Measurements from ENCODE around the gene RPA1.
A peak's percentile ranks its signal among the peaks of the same experiment; 100 is the strongest.

Gene RPA1

DNA sequence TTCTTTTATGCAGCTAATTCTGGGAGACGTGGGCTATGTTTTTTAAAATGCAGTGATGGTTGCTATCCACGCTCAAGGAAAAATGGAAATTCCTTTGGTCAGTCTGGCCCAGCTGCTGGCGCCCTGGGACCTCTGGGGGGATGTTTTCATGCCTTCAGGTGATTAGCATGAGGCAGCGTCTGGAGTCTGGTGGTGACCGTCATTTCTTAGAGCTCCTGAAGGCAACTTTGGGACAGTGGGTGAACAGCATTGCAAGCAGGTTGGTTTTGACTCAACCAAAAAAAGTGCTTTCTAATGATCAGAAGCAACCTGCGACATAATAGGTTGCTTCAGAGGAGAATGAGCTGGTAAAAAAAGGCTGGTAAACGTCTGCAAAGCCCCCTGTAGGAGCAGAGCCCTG, 82.3 kb downstream of the RPA1 start:
- no peak for DNase-seq (ENCODE audit: low spot score)

GRCh38 chr17:1913702-1914101, 83.9 kb downstream of the RPA1 start:
- DNase-seq (ENCODE audit: low spot score), result no peak

GRCh38 chr17:1914661-1915083, 84.9 kb downstream of the RPA1 start:
- no peak for DNase-seq (ENCODE audit: low spot score)

DNA sequence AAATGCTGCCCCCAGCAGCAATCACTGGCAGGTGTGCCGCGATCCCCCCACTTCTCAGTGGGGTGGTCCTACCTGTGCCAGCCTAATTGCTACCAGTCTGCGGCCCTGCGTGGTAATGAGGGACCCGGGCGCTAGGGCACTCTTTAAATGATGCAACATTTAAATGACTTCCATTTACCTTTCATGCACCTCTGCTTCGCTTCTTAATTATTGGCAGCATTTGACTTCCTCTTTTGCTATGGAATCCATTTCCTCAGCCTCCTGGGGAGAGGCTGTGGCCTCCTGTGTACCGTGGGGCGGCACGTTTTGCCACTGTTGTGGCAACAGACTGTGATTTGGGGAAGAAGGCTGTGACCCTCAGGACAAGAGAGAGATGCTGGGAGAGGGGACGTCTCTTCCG, 86.1 kb downstream of the RPA1 start:
- DNase-seq (ENCODE audit: low spot score), result no peak

- no peak for DNase-seq (ENCODE audit: low spot score)
Observed at GRCh38 chr17:1916316-1916715, 86.5 kb downstream of the RPA1 start.

DNA sequence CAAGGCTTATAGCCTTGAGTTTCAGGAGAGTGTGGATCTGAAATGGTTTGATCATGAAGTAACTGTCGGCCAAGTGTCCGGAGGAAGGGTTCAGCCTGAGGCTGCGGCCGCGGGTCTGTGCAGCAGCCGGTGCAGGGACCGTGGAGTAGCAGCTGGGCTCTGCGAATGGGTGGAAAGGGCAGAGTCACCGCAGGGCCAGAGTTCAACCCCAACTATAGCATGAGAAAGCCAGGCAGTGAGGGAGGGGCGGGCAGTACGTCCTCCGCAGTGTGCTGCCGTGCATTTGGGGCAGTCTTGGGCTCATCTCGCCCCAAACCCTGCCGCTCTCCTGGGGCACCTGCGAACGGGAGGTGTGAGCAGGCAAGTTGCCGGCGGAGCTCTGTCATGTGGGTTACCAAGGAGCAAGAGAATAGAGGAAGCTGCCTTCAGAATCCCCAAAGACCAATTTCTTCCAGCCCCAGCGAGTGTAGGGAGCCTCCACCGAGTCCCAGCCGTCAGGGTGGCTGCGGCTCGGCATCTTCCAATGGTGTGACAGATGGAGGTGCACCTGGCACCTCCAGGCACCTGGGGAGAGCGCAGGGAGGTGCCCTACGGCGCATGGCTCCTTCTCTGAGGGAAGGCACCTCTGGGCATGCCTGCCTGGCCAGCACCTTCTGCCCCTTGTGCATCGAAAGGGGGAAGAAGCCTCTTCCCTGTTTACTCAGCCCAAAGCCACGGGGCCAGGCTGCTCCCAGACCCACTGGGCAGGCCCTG, 87.3 kb downstream of the RPA1 start:
- DNase-seq (ENCODE audit: low spot score), result no peak

DNA sequence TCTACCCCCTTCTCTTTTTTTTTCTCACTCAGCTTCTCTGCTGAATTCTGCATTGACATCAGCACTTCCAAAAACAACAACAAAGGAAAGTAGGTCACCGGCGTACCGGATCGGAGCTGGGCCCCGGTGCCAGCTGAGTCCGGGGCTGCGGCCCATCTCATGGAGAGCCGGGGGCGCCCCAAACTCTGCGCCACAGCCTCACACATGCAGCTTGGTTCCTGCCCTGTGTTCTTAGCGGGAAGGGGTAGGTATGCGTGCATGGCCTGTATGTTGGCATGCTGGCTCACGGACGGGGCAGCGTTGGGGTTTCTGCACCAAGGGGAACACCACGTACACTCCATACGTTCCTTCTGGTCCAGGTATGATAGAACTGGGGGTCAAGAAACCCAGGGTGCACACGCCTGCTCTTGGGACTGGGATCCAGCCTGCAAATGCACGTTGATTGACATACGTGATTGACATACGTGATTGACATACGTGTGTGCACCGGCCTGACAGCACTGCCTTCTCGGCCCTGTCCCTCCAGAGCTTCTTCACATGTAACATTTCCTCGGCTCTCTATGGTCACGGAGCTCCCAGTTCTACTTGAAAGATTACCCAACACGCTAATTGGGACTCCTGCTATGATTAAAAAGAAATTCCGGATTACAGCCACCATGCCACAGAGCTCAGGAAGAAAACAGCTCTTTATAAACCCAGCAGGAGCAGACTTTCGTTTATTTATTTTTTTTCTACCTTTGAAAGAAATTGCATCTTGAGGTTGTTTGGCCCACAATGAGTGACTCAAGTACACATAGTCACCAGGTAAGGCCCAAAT, 88.7 kb downstream of the RPA1 start:
- no peak for DNase-seq (ENCODE audit: low spot score)

DNA sequence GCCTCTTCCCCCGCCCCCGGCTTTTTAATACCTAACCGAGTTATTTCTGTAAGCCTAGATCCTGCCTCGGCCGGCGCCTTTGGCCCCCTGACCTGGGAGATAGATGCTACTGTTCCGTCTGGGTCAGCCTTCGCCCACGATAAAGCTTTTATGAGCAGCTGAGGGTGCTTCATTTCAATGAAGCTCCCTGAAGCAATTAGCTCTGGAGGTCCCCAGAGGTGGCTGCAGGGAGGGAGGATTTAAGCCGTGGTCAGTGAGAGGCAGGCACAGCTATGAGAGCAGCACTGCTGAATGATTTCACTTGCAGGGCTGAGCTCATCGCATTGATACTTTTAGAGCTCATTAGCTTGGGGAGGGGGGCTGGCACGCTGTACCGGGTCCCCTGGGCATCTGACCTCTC, 89.4 kb downstream of the RPA1 start:
- no peak for DNase-seq (ENCODE audit: low spot score)

DNA sequence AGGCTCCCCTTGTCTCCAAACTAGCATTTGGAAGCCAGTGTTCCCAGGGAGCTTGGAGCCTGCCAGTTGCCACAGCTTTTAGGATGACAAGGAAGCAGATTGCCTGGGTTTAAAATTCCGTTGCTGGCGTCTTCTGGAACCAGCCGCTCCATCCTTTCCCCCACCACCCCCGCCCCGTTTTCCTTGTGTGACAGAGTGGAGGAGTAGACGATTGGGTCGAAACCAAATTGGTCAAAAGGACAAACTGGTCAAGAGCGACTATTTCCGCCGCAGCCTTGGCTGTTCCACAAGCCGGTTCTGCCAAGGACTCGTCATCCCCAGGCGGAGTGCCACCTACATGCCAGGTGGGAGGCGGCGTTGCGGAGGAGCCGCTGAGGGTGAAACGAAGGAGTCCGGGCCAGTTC, 91.1 kb downstream of the RPA1 start:
- DNase-seq (ENCODE audit: low spot score), result peak; percentile 66

DNA sequence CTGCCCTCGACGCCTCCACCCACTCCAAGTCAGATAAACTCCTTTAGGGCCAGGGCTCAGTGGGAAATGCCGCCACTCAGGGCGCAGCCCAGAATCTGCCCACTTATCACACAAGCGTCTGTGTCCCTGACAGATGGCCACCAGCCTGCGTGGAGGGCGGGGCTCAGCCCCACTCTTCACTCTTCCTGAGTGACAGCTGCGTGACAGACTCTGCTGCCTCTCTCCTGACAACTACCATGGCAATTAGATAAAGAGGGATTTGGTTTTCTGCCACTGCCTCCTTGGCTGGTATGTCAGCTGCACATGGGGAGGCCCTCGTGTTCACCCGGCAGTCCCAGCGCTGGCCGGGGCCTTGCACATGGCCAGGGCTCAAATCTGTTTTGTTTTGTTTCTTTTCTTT, 99.2 kb downstream of the RPA1 start:
- no peak for DNase-seq (ENCODE audit: low spot score)

GRCh38 chr17:1930337-1930645, 100.5 kb downstream of the RPA1 start:
- DNase-seq (ENCODE audit: low spot score), result no peak

- peak; percentile 33 for DNase-seq (ENCODE audit: low spot score)
Observed at GRCh38 chr17:1931844-1932579, 102.2 kb downstream of the RPA1 start.

DNA sequence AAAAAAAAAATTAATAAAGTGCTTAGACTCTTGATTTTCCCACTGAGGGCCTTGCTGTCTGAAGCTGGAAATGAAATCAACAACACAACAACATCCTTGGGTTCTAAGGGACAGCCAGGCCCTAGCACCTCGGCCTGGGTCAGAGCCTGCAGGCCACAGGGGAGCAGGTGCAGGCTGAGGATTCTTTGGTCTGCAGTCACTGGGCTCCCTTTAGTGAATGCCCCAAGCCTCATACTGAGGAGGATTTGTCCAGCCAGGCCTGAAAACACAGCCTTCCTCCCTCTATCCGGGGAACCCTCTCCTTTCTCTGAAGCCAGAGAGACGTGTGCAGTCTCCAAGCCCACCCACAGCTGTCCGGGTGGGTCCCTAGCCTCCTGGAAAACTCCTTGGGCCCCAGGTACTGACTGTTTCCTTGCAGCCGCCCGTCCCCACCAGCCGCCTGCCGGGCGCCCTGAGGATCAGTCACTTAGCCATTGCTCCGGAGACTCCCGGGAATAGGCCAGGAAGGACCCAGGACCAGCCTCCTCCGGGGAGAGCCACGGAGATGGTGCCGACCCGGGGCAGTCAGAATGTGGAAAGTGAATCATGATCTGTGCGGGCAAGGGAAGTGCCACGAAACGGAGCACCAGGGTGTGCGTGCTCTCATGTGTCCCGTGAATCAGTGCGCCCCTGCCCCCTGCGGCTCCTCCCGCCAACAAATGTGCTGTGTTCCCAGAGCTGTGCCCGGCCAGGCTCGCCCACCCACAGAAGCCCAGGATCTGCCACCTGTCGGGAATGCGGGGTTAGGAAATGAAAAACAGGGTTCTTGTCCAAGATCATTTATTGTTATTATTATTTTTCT, 104.3 kb downstream of the RPA1 start:
- no peak for DNase-seq (ENCODE audit: low spot score)

DNA sequence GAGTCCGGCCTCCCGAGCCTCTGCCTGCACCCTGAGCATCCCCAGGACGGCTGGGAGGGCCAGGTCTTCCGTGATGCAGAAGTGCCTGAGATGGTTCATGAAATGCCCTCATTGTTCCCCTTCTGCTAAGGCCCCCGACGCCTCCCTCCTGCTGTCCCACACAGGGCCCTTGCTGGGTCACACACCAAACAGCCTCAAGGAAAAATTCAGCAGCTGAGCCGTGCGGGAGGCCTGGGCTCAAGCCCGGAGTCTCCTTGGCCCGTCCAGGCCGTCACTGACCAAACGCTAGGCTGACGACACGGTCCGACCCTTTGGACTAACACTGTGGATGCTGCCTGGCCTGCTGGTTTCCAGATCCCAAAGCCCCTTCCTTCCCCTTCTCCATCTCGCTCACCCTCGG, 105.1 kb downstream of the RPA1 start:
- DNase-seq (ENCODE audit: low spot score), result no peak

DNA sequence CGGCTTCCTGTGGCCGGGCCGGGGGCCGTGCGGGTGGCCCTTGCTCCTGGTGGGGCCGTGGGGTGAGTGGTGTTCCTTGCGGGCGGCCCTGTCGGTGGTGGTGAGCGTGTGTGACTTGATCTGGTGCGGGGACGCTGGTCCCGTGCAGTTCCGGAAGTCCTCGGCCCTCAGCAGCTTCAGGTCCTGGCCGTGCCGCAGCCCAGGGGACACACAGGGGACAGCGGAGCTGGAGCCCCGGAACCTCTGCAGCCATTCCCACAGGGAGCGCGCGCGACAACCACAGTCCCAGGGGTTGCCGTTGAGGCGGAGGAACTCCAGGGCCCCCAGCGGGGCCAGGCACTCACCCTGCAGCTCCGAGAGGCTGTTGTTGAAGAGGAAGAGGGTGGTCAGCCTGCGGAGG, 107.0 kb downstream of the RPA1 start:
- no peak for DNase-seq (ENCODE audit: low spot score)

GRCh38 chr17:1937461-1937860, 107.7 kb downstream of the RPA1 start:
- DNase-seq (ENCODE audit: low spot score), result no peak

DNA sequence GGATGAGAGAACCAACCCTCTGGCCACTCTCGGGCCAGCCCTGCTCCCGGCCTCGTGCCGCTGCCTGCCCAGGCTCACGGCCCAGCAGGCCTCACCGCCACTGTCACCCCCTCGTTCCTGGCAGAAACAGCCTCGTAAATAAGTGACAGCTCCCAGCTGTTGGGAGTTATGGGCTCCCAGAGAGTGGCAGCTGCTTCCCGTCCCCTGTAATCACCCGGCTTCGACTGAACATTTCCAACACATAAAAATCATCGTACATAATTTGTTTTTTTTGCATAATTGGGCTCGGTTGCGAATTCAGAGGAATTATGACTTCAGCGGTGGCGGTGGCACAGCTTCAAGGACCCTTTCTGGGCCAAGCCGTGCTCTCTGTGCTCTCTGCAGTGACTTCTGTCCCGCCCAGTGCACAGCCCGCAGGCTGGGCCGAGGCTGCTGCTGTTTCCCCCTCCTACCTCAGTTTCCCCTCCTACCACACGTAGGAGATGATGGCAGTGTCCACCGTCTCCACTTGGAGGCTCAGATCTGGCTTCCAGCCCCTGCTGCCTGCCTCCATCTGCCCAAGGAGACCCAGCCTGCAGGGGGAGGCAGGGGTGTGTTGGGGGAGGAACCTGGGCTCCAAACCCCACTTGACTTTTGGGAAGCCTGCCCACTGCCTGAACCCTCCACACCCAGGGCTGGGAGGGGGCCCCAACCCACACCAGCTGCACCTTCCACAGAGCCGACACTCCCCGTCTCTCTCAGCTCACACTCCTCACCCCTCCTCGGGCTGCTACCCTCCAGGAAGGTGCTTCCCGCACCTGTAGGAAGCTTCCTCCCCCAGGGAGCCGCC, 110.4 kb downstream of the RPA1 start:
- no peak for DNase-seq (ENCODE audit: low spot score)

- DNase-seq (ENCODE audit: low spot score), result no peak
Observed at GRCh38 chr17:1940810-1941185, 111.0 kb downstream of the RPA1 start.

GRCh38 chr17:1941272-1942065, 111.7 kb downstream of the RPA1 start:
- DNase-seq (ENCODE audit: low spot score), result no peak

- DNase-seq (ENCODE audit: low spot score), result no peak
Observed at GRCh38 chr17:1942066-1942365, 112.2 kb downstream of the RPA1 start.

All from globus pallidus (tissue), 1 donor.